Liver (tissue), 9 donors: ENCODE measurements around the gene PPP1R1B. TPM values are rescaled to one million over a fixed set of nuclear protein-coding genes. Genes with fewer than 3 reads are reported as not detected.
A peak's percentile ranks its signal among the peaks of the same experiment; 100 is the strongest.

Experiments
- DNase-seq: peaks from one replicate; pipeline ENCODE4 v3.0.0-alpha.2; 2017; ENCODE audit warnings: low spot score
- H3K27ac ChIP-seq, 2 donors: one replicate each; pipeline ENCODE4 v1.7.0; 2013; ENCODE audit warnings: inconsistent platforms in 2 of 2, low read length in 2 of 2, control low read depth in 1 of 2, low read depth in 1 of 2, mild to moderate bottlenecking in 1 of 2
- H3K27me3 ChIP-seq, 4 donors: one replicate each; pipeline versions ENCODE4 v1.6.1 to v1.7.0; 2013; ENCODE audit warnings: low read length in 3 of 4, inconsistent platforms in 1 of 4, mild to moderate bottlenecking in 1 of 4, moderate library complexity in 1 of 4; ENCODE audit not compliant: control insufficient read depth in 4 of 4, insufficient read depth in 4 of 4
- H3K36me3 ChIP-seq, 4 donors: one replicate each; pipeline versions ENCODE4 v1.6.1 to v1.7.0; 2013; ENCODE audit warnings: low read length in 3 of 4, mild to moderate bottlenecking in 3 of 4, low read depth in 1 of 4, moderate library complexity in 1 of 4; ENCODE audit not compliant: control insufficient read depth in 4 of 4, insufficient read depth in 3 of 4
- H3K4me1 ChIP-seq, 4 donors: one replicate each; pipeline versions ENCODE4 v1.6.1 to v1.7.0; 2013; ENCODE audit warnings: low read length in 3 of 4, mild to moderate bottlenecking in 3 of 4, moderate library complexity in 1 of 4; ENCODE audit not compliant: control insufficient read depth in 4 of 4, insufficient read depth in 4 of 4
- H3K4me3 ChIP-seq, 3 donors: one replicate each; pipeline versions ENCODE4 v1.6.1 to v1.7.0; 2013; ENCODE audit warnings: low read length in 3 of 3, control low read depth in 1 of 3, low read depth in 1 of 3, mild to moderate bottlenecking in 1 of 3
- H3K9ac ChIP-seq, 2 donors: one replicate each; pipeline ENCODE4 v1.7.0; 2013; ENCODE audit warnings: low read length in 2 of 2, mild to moderate bottlenecking in 2 of 2, moderate library complexity in 2 of 2, control low read depth in 1 of 2, low read depth in 1 of 2
- H3K9me3 ChIP-seq, 4 donors: one replicate each; pipeline versions ENCODE4 v1.6.1 to v1.7.0; 2013; ENCODE audit warnings: low read length in 3 of 4; ENCODE audit not compliant: control insufficient read depth in 4 of 4
- EGR1 ChIP-seq, 2 donors: IDR thresholded peaks; 2 replicates each; pipeline ENCODE4 v1.6.1; 2016 to 2018; ENCODE audit warnings: antibody characterized with exemption in 2 of 2, low read depth in 2 of 2
- FOXA1 ChIP-seq: IDR thresholded peaks from 2 replicates; pipeline ENCODE4 v1.6.1; 2016; ENCODE audit warnings: antibody characterized with exemption
- FOXA2 ChIP-seq: IDR thresholded peaks from 2 replicates; pipeline ENCODE4 v1.6.1; 2016; ENCODE audit warnings: antibody characterized with exemption
- GABPA ChIP-seq, 2 donors: IDR thresholded peaks in 1 of 2; conservative IDR thresholded peaks in 1 of 2; 2 replicates each; pipeline ENCODE4 v1.6.1; 2016; ENCODE audit warnings: antibody characterized with exemption in 2 of 2, mild to moderate bottlenecking in 1 of 2, moderate library complexity in 1 of 2
- HNF4A ChIP-seq, 2 donors: conservative IDR thresholded peaks; 2 replicates each; pipeline ENCODE4 v1.6.1; 2016; ENCODE audit warnings: antibody characterized with exemption in 2 of 2, mild to moderate bottlenecking in 2 of 2
- HNF4G ChIP-seq: IDR thresholded peaks from 2 replicates; pipeline ENCODE4 v1.6.1; 2016; ENCODE audit warnings: antibody characterized with exemption
- JUND ChIP-seq, 2 donors: IDR thresholded peaks; 2 replicates each; pipeline ENCODE4 v1.6.1; 2016; ENCODE audit warnings: antibody characterized with exemption in 2 of 2
- NR2F2 ChIP-seq: IDR thresholded peaks from 2 replicates; pipeline ENCODE4 v1.6.1; 2016; ENCODE audit warnings: antibody characterized with exemption
- SP1 ChIP-seq: IDR thresholded peaks from 2 replicates; pipeline ENCODE4 v1.6.1; 2018; ENCODE audit warnings: antibody characterized with exemption, mild to moderate bottlenecking
- TAF1 ChIP-seq: conservative IDR thresholded peaks from 2 replicates; pipeline ENCODE4 v1.6.1; 2016; ENCODE audit warnings: antibody characterized with exemption, mild to moderate bottlenecking
- YY1 ChIP-seq: IDR thresholded peaks from 2 replicates; pipeline ENCODE4 v1.6.1; 2016; ENCODE audit warnings: antibody characterized with exemption, mild to moderate bottlenecking
- WGBS: extraction: QIAGEN DNeasy Blood & Tissue Kit; methylation state at CpG from one replicate; pipeline ENCODE4 v1.1.7; 2013; 5-methylcytosine and 5-hydroxymethylcytosine counted together
- polyA plus RNA-seq, 2 donors: library from polyadenylated mRNA; stranded (reverse) in 1 of 2; unstranded in 1 of 2; fragments of 200-250 nt in 1 of 2; fragments of >200 nt in 1 of 2; fragmentation: Nextera tagmentation in 1 of 2; extraction: Ambion mirVana in 1 of 2; gene quantifications; one replicate each; pipeline versions ENCODE4 v1.2.1 to v1.2.3, GENCODE V29; 2013 to 2015
- total RNA-seq, 2 donors: library from RNA; depleted of rRNA; stranded (reverse); fragments of >200 nt; gene quantifications; one replicate each; pipeline ENCODE4 v1.2.3, GENCODE V29; 2014
- TF ChIP-seq, protein P1 (sequence below): fragments of 150-350 bp; IDR thresholded peaks from 2 replicates; pipeline ENCODE4 v1.5.1; 2017; ENCODE audit warnings: improper control_type of control experiment, low read depth, low read length; ENCODE audit not compliant: missing input control
- TF ChIP-seq, protein P2 (sequence below): IDR thresholded peaks from 2 replicates; pipeline ENCODE4 v1.6.1; 2016; ENCODE audit warnings: antibody characterized with exemption, mild to moderate bottlenecking
- TF ChIP-seq, protein P3 (sequence below): IDR thresholded peaks from 2 replicates; pipeline ENCODE4 v1.6.1; 2016; ENCODE audit warnings: antibody characterized with exemption
- TF ChIP-seq, protein P4 (sequence below): IDR thresholded peaks from 2 replicates; pipeline ENCODE4 v1.6.1; 2016; ENCODE audit warnings: antibody characterized with exemption
- donor health status: healthy.
- donor health status: healthy.
- donor health status: healthy.
- donor health status: healthy.
- donor health status: healthy.

Gene PPP1R1B
- total and polyA plus RNA-seq, 4 donors, result 0.14 TPM; not detected in 3

DNA sequence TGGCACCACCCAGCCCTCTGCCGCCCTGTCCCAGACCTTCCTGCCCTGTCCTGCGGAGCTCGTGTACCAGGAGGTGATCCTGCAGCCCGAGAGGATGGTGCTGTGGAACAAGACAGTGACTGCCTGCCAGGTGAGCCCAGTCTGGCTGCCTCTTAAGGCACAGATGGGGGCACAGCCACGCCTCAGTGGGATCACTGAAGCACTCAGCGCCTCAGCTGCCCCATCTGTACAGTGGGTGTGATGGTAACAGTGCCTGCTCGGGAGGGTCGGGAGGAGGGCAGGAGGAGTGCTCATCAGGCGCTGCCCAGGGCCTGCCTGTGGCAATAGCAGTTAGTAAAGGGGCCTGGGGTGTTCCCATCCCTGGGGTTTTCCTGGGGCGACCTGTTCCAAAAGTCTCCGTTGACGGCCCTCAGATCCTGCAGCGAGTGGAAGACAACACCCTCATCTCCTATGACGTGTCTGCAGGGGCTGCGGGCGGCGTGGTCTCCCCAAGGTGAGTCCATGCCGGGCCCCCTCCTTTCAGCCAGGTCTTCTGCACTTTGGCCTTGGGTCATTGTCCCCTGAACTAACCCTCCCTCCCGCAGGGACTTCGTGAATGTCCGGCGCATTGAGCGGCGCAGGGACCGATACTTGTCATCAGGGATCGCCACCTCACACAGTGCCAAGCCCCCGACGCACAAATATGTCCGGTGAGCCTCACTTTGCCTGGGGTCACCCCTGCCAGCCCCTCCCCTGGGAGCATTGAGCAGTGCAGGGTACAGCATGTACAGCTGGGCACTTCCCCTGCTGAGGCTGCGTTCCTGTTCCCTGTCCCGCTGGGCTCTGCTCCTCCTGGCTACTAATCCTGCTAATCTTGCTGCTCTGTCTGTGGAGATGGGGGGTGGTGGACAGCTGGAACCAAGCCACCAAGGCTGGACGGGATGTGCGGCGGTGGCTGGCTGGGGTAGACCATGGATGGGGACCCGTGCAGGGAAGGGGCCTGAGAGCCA, 33.9 kb downstream of the PPP1R1B start:
- TF ChIP-seq, protein P1, sequence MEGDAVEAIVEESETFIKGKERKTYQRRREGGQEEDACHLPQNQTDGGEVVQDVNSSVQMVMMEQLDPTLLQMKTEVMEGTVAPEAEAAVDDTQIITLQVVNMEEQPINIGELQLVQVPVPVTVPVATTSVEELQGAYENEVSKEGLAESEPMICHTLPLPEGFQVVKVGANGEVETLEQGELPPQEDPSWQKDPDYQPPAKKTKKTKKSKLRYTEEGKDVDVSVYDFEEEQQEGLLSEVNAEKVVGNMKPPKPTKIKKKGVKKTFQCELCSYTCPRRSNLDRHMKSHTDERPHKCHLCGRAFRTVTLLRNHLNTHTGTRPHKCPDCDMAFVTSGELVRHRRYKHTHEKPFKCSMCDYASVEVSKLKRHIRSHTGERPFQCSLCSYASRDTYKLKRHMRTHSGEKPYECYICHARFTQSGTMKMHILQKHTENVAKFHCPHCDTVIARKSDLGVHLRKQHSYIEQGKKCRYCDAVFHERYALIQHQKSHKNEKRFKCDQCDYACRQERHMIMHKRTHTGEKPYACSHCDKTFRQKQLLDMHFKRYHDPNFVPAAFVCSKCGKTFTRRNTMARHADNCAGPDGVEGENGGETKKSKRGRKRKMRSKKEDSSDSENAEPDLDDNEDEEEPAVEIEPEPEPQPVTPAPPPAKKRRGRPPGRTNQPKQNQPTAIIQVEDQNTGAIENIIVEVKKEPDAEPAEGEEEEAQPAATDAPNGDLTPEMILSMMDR, result no peak
- TF ChIP-seq NR2F2 (peak; percentile 47), JUND (IDR thresholded peaks at IDR 0.05) (no peak), EGR1 (IDR thresholded peaks at IDR 0.05; ENCODE audit: low read depth in 2 of 2) (no peak), TAF1 (no peak), HNF4A (conservative IDR thresholded peaks at IDR 0.05) (peak in 1 of 2 donors; percentile 21), FOXA1 (no peak), SP1 (peak; percentile 56), GABPA (IDR thresholded peaks at IDR 0.05 in 1 of 2, conservative IDR thresholded peaks at IDR 0.05 in 1 of 2) (no peak), YY1 (no peak), FOXA2 (no peak)
- TF ChIP-seq, protein P2, sequence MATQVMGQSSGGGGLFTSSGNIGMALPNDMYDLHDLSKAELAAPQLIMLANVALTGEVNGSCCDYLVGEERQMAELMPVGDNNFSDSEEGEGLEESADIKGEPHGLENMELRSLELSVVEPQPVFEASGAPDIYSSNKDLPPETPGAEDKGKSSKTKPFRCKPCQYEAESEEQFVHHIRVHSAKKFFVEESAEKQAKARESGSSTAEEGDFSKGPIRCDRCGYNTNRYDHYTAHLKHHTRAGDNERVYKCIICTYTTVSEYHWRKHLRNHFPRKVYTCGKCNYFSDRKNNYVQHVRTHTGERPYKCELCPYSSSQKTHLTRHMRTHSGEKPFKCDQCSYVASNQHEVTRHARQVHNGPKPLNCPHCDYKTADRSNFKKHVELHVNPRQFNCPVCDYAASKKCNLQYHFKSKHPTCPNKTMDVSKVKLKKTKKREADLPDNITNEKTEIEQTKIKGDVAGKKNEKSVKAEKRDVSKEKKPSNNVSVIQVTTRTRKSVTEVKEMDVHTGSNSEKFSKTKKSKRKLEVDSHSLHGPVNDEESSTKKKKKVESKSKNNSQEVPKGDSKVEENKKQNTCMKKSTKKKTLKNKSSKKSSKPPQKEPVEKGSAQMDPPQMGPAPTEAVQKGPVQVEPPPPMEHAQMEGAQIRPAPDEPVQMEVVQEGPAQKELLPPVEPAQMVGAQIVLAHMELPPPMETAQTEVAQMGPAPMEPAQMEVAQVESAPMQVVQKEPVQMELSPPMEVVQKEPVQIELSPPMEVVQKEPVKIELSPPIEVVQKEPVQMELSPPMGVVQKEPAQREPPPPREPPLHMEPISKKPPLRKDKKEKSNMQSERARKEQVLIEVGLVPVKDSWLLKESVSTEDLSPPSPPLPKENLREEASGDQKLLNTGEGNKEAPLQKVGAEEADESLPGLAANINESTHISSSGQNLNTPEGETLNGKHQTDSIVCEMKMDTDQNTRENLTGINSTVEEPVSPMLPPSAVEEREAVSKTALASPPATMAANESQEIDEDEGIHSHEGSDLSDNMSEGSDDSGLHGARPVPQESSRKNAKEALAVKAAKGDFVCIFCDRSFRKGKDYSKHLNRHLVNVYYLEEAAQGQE, result no peak
- TF ChIP-seq, protein P3, sequence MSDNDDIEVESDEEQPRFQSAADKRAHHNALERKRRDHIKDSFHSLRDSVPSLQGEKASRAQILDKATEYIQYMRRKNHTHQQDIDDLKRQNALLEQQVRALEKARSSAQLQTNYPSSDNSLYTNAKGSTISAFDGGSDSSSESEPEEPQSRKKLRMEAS, result no peak
- Histone ChIP-seq H3K9me3 (no peaks in the 10 kb centered on the region), H3K36me3 (peaks cover 0 to 16% (median 4%) of the 10 kb centered on the region in 4 donors), H3K9ac (no peak overlapping the region), H3K4me1 (peaks cover 11 to 52% (median 45%) of the 10 kb centered on the region in 4 donors), H3K27ac (peak overlapping the region in 1 of 2 donors; percentile 25), H3K4me3 (no peak overlapping the region), H3K27me3 (no peaks in the 10 kb centered on the region)
- DNase-seq, result no peak
- 76% methylated on average over 35 of the region's 35 CpGs for WGBS

DNA sequence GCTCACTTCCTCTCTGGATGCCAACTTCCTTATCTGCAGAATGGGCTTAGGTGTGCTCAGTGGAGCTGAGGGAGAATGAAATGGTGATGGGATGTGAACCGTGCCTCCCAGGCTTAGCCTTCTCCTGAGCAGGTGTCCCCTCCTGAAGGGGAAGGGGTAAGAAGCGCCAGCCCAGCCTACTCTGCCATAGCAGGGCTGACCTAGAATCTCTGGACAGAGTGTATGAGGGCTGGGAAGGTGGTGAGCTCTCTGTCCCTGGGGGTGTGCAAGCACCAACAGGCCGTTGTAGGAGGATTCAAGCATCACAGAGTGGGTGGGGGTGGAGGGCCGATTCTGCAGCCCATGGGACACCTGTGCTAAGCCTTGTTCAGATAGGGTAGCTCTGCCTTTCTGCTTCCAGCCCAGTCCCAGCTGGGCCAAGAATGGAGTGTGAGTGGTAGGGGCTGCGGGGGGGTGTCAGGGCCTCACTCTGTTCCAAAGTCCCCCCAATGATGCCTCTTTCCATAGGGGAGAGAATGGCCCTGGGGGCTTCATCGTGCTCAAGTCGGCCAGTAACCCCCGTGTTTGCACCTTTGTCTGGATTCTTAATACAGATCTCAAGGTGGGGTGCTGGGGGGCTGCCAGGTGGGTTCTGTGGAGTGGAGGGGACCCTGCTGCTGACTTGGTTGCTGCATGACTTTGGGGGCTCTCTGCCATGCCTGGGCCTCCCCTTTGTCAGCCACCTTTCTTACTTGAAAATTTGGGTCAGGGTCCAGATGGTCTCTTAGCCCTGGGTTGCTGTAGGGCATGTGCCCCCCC, 35.2 kb downstream of the PPP1R1B start:
- H3K36me3 ChIP-seq, result peaks cover 0 to 16% (median 4%) of the 10 kb centered on the region in 4 donors
- no peak for TF ChIP-seq YY1
- no peak for TF ChIP-seq NR2F2
- no peak for TF ChIP-seq HNF4A (conservative IDR thresholded peaks at IDR 0.05)
- TF ChIP-seq JUND (IDR thresholded peaks at IDR 0.05), result no peak
- TF ChIP-seq TAF1, result no peak
- TF ChIP-seq, protein P2, result no peak
- TF ChIP-seq FOXA2, result no peak
- TF ChIP-seq FOXA1, result no peak
- no peak for TF ChIP-seq HNF4G
- TF ChIP-seq, protein P1, result no peak
- TF ChIP-seq, protein P4, sequence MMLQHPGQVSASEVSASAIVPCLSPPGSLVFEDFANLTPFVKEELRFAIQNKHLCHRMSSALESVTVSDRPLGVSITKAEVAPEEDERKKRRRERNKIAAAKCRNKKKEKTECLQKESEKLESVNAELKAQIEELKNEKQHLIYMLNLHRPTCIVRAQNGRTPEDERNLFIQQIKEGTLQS, result no peak
- no peak for TF ChIP-seq SP1
- no peak for TF ChIP-seq EGR1 (IDR thresholded peaks at IDR 0.05; ENCODE audit: low read depth in 2 of 2)

More for the DNA sequence above, 35.2 kb downstream of the PPP1R1B start:
- Histone ChIP-seq H3K9ac (no peak overlapping the region), H3K4me3 (no peak overlapping the region), H3K4me1 (peaks cover 17 to 65% (median 57%) of the 10 kb centered on the region in 4 donors), H3K27ac (no peak overlapping the region), H3K9me3 (no peaks in the 10 kb centered on the region), H3K27me3 (no peaks in the 10 kb centered on the region)
- no peak for DNase-seq
- WGBS, result 87% methylated on average over 8 of the region's 8 CpGs
